ENCODE measurements around the gene ITGB5.

ITGB5 gene

GRCh38 chr3:124862006-124862405 lies 25.2 kb downstream of the ITGB5 start:
- DNase-seq (ENCODE audit: low read depth) = no peak

GRCh38 chr3:124861041-124861440 lies 26.1 kb downstream of the ITGB5 start:
- no peak for DNase-seq (ENCODE audit: low read depth)

GRCh38 chr3:124860599-124860998 lies 26.6 kb downstream of the ITGB5 start:
- no peak for DNase-seq (ENCODE audit: low read depth)

GRCh38 chr3:124859025-124859424 lies 28.1 kb downstream of the ITGB5 start:
- no peak for DNase-seq (ENCODE audit: low read depth)

GRCh38 chr3:124858275-124858674 lies 28.9 kb downstream of the ITGB5 start:
- DNase-seq (ENCODE audit: low read depth) = no peak

GRCh38 chr3:124856677-124857076 lies 30.5 kb downstream of the ITGB5 start:
- DNase-seq (ENCODE audit: low read depth) = no peak

- DNase-seq (ENCODE audit: low read depth) = no peak
These were observed 33.2 kb downstream of the ITGB5 start for GRCh38 chr3:124854009-124854408.

- no peak for DNase-seq (ENCODE audit: low read depth)
These were observed 33.7 kb downstream of the ITGB5 start for GRCh38 chr3:124853446-124853845.

GRCh38 chr3:124851905-124852304 lies 35.3 kb downstream of the ITGB5 start:
- DNase-seq (ENCODE audit: low read depth) = no peak

- DNase-seq (ENCODE audit: low read depth) = no peak
These were observed 36.0 kb downstream of the ITGB5 start for GRCh38 chr3:124851136-124851535.

- no peak for DNase-seq (ENCODE audit: low read depth)
These were observed 36.5 kb downstream of the ITGB5 start for GRCh38 chr3:124850633-124851032.

GRCh38 chr3:124850212-124850611 lies 37.0 kb downstream of the ITGB5 start:
- DNase-seq (ENCODE audit: low read depth) = no peak

- no peak for DNase-seq (ENCODE audit: low read depth)
These were observed 38.9 kb downstream of the ITGB5 start for GRCh38 chr3:124848300-124848699.

- no peak for DNase-seq (ENCODE audit: low read depth)
These were observed 39.3 kb downstream of the ITGB5 start for GRCh38 chr3:124847863-124848262.

- DNase-seq (ENCODE audit: low read depth) = no peak
These were observed 40.1 kb downstream of the ITGB5 start for GRCh38 chr3:124847051-124847450.

- no peak for DNase-seq (ENCODE audit: low read depth)
These were observed 41.0 kb downstream of the ITGB5 start for GRCh38 chr3:124846189-124846588.

- no peak for DNase-seq (ENCODE audit: low read depth)
These were observed 41.8 kb downstream of the ITGB5 start for GRCh38 chr3:124845406-124845805.

- DNase-seq (ENCODE audit: low read depth) = no peak
These were observed 43.5 kb downstream of the ITGB5 start for GRCh38 chr3:124843506-124844177.

- no peak for DNase-seq (ENCODE audit: low read depth)
These were observed 44.1 kb downstream of the ITGB5 start for GRCh38 chr3:124843047-124843446.

GRCh38 chr3:124841517-124841916 lies 45.6 kb downstream of the ITGB5 start:
- DNase-seq (ENCODE audit: low read depth) = no peak

GRCh38 chr3:124840331-124840730 lies 46.8 kb downstream of the ITGB5 start:
- DNase-seq (ENCODE audit: low read depth) = no peak

GRCh38 chr3:124839896-124840295 lies 47.3 kb downstream of the ITGB5 start:
- DNase-seq (ENCODE audit: low read depth) = no peak

- no peak for DNase-seq (ENCODE audit: low read depth)
These were observed 48.2 kb downstream of the ITGB5 start for GRCh38 chr3:124838963-124839362.

GRCh38 chr3:124837730-124838186 lies 49.4 kb downstream of the ITGB5 start:
- no peak for DNase-seq (ENCODE audit: low read depth)

Measured in stimulated activated CD8-positive, alpha-beta memory T cell treated with anti-CD3 and anti-CD28 coated beads, Interleukin-7, amount 100 ng/mL, for 24 hours (primary cell).